ENCODE measurements around the gene VPS52. TPM values are rescaled to one million over a fixed set of nuclear protein-coding genes. Genes with fewer than 3 reads are reported as not detected.

VPS52 gene
- total and polyA plus RNA-seq, 9 of the 15 experiments (the other 6 are each of a cell fraction or from before 2014, with no cell fraction given) = 24.4 to 103 (median 40.2) TPM

DNA sequence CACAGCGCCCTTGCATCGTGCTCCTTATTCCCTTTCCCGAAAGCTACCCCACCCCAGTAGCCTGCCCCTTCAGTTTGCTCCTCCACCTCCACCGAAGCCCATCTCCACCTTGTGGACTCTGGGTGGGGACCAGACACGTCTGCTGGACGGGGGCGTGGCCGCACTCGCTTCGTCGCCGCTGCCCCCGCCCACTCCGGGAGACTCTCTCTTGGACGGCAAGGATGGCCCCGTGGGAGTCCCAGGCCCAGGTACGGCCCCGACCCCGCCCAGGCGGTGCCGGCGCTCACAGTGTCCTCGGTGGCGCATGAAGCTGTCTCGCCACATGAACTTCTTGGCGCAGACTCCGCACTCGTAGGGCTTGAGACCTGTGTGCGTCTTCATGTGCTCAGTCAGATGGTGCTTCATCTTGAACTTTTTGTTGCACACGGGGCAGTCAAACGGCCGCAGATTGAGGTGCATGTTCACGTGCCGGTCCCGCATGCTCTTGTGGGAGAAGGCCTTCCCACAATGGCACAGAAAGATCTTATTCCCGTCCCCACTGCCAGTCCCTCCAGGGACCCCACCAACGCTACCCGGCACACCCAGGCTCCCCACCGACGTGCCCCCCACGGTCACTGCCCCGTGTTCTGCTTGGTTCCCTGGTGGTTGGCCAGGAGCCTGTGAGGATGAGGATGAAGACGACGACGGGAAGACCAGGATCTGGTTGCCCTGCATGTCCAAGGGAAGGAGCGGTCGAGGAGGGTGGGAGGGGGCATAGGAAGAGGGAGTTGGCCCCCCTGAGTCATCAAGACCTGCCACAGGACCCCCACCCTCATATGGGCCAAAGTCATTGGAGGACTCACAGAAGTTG, 43.5 kb upstream of the VPS52 start (continued):
- TF ChIP-seq, protein P1, sequence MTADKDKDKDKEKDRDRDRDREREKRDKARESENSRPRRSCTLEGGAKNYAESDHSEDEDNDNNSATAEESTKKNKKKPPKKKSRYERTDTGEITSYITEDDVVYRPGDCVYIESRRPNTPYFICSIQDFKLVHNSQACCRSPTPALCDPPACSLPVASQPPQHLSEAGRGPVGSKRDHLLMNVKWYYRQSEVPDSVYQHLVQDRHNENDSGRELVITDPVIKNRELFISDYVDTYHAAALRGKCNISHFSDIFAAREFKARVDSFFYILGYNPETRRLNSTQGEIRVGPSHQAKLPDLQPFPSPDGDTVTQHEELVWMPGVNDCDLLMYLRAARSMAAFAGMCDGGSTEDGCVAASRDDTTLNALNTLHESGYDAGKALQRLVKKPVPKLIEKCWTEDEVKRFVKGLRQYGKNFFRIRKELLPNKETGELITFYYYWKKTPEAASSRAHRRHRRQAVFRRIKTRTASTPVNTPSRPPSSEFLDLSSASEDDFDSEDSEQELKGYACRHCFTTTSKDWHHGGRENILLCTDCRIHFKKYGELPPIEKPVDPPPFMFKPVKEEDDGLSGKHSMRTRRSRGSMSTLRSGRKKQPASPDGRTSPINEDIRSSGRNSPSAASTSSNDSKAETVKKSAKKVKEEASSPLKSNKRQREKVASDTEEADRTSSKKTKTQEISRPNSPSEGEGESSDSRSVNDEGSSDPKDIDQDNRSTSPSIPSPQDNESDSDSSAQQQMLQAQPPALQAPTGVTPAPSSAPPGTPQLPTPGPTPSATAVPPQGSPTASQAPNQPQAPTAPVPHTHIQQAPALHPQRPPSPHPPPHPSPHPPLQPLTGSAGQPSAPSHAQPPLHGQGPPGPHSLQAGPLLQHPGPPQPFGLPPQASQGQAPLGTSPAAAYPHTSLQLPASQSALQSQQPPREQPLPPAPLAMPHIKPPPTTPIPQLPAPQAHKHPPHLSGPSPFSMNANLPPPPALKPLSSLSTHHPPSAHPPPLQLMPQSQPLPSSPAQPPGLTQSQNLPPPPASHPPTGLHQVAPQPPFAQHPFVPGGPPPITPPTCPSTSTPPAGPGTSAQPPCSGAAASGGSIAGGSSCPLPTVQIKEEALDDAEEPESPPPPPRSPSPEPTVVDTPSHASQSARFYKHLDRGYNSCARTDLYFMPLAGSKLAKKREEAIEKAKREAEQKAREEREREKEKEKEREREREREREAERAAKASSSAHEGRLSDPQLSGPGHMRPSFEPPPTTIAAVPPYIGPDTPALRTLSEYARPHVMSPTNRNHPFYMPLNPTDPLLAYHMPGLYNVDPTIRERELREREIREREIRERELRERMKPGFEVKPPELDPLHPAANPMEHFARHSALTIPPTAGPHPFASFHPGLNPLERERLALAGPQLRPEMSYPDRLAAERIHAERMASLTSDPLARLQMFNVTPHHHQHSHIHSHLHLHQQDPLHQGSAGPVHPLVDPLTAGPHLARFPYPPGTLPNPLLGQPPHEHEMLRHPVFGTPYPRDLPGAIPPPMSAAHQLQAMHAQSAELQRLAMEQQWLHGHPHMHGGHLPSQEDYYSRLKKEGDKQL (CRISPR knock-in tag; IDR thresholded peaks at IDR 0.05; ENCODE audit: borderline replicate concordance) = no peak
- TF ChIP-seq HLTF (IDR thresholded peaks at IDR 0.05) (0 out of 2 replicates have a peak, but pooled peaks have one; percentile 51), ETS2 (tag; IDR thresholded peaks at IDR 0.05; ENCODE audit: borderline replicate concordance, poor library complexity, severe bottlenecking) (no peak), CC2D1A (IDR thresholded peaks at IDR 0.05) (no peak), BDP1 (IDR thresholded peaks at IDR 0.05; ENCODE audit: insufficient read depth, insufficient read length) (no peak), NR2F6 (CRISPR knock-in tag; IDR thresholded peaks at IDR 0.05) (no peak), ILF3 (IDR thresholded peaks at IDR 0.05; ENCODE audit: borderline replicate concordance) (no peak), UBTF (IDR thresholded peaks at IDR 0.05; ENCODE audit: borderline replicate concordance in 1 of 2, low read depth in 2 of 2, low read length in 2 of 2) (no peak), NR3C1 (CRISPR knock-in tag; IDR thresholded peaks at IDR 0.05) (no peak), PTRF (tag; IDR thresholded peaks at IDR 0.05) (no peak), CXXC5 (CRISPR knock-in tag; IDR thresholded peaks at IDR 0.05) (peak; percentile 61), ASH1L (IDR thresholded peaks at IDR 0.05; ENCODE audit: borderline replicate concordance, low read depth, partially characterized antibody) (no peak), KAT8 (IDR thresholded peaks at IDR 0.05; ENCODE audit: low read depth) (no peak)
- TF ChIP-seq, protein P2, sequence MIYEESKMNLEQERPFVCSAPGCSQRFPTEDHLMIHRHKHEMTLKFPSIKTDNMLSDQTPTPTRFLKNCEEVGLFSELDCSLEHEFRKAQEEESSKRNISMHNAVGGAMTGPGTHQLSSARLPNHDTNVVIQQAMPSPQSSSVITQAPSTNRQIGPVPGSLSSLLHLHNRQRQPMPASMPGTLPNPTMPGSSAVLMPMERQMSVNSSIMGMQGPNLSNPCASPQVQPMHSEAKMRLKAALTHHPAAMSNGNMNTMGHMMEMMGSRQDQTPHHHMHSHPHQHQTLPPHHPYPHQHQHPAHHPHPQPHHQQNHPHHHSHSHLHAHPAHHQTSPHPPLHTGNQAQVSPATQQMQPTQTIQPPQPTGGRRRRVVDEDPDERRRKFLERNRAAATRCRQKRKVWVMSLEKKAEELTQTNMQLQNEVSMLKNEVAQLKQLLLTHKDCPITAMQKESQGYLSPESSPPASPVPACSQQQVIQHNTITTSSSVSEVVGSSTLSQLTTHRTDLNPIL (CRISPR knock-in tag; IDR thresholded peaks at IDR 0.05) = no peak
- TF ChIP-seq, protein P3, sequence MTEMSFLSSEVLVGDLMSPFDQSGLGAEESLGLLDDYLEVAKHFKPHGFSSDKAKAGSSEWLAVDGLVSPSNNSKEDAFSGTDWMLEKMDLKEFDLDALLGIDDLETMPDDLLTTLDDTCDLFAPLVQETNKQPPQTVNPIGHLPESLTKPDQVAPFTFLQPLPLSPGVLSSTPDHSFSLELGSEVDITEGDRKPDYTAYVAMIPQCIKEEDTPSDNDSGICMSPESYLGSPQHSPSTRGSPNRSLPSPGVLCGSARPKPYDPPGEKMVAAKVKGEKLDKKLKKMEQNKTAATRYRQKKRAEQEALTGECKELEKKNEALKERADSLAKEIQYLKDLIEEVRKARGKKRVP (CRISPR knock-in tag; IDR thresholded peaks at IDR 0.05) = no peak
- TF ChIP-seq, protein P4, sequence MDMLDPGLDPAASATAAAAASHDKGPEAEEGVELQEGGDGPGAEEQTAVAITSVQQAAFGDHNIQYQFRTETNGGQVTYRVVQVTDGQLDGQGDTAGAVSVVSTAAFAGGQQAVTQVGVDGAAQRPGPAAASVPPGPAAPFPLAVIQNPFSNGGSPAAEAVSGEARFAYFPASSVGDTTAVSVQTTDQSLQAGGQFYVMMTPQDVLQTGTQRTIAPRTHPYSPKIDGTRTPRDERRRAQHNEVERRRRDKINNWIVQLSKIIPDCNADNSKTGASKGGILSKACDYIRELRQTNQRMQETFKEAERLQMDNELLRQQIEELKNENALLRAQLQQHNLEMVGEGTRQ (CRISPR knock-in tag; IDR thresholded peaks at IDR 0.05) = no peak
